Kasumi-1 (cell line): Measurements from ENCODE around the gene CDKN1A.

Source experiments
- DNase-seq, 2 experiments: peaks; one replicate each; lab custom pipeline; 2025; lab: John Stamatoyannopoulos, UW

The CDKN1A gene

GRCh38 chr6:36677059-36677749 is 1.3 kb upstream of the CDKN1A start:
- no peak for DNase-seq

- no peak for DNase-seq
These were observed 594 bp upstream of the CDKN1A start for GRCh38 chr6:36677753-36678487.

- DNase-seq, result no peak
These were observed 724 bp downstream of the CDKN1A start for GRCh38 chr6:36679043-36679833.

GRCh38 chr6:36682328-36683144 is 4.0 kb downstream of the CDKN1A start:
- DNase-seq, result peak; percentile 19 to 34

DNA sequence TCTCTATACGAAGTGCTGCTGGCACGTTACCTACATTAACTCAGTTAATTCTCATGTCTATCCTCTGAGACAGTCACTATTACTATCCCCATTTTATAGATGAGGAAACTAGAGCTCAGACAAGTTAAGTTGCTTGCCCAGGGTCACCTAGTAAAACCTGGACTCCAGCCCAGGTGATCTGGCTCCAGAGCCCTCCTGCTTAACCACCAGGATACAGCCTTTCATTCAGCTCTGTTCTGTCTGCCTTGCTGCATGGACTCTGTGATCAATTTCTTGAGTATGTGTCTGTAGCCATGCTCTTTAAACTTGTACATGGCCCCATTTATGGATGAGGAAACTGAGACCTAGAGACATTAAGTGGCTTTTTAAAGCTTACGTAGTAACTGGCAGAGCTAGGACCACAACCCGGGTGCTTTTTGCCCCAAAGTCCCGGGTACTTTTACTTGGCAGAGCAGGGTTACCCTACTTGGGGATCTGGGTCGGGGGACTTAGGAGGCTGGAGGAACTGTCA is 4.7 kb downstream of the CDKN1A start:
- no peak for DNase-seq

DNA sequence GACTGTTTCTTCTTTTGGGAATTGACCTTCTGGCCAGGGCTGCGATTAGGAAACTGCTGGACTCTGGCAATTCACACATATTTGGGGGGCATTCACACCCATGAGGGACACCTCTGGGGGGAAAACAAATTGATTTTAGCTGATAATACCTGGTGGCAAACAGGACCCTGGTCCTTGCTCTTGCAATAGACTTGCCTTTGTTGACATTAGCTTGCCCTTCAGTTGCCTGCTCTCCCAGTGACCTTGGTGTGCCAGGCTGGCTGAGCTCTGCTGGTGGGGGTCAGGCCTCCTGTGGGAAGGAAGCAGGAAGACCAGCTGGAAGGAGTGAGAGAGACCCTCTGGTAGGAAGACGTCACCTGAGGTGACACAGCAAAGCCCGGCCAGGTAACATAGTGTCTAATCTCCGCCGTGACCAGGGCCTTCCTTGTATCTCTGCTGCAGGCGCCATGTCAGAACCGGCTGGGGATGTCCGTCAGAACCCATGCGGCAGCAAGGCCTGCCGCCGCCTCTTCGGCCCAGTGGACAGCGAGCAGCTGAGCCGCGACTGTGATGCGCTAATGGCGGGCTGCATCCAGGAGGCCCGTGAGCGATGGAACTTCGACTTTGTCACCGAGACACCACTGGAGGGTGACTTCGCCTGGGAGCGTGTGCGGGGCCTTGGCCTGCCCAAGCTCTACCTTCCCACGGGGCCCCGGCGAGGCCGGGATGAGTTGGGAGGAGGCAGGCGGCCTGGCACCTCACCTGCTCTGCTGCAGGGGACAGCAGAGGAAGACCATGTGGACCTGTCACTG is 5.3 kb downstream of the CDKN1A start:
- no peak for DNase-seq

- no peak for DNase-seq
These were observed 5.9 kb downstream of the CDKN1A start for GRCh38 chr6:36684447-36684812.

- DNase-seq, result peak; percentile 51 to 62
These were observed 6.8 kb downstream of the CDKN1A start for GRCh38 chr6:36685166-36685924.

DNA sequence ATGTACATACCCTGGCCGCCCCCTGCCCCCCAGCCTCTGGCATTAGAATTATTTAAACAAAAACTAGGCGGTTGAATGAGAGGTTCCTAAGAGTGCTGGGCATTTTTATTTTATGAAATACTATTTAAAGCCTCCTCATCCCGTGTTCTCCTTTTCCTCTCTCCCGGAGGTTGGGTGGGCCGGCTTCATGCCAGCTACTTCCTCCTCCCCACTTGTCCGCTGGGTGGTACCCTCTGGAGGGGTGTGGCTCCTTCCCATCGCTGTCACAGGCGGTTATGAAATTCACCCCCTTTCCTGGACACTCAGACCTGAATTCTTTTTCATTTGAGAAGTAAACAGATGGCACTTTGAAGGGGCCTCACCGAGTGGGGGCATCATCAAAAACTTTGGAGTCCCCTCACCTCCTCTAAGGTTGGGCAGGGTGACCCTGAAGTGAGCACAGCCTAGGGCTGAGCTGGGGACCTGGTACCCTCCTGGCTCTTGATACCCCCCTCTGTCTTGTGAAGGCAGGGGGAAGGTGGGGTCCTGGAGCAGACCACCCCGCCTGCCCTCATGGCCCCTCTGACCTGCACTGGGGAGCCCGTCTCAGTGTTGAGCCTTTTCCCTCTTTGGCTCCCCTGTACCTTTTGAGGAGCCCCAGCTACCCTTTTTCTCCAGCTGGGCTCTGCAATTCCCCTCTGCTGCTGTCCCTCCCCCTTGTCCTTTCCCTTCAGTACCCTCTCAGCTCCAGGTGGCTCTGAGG is 7.6 kb downstream of the CDKN1A start:
- peak; percentile 51 to 62 for DNase-seq

DNA sequence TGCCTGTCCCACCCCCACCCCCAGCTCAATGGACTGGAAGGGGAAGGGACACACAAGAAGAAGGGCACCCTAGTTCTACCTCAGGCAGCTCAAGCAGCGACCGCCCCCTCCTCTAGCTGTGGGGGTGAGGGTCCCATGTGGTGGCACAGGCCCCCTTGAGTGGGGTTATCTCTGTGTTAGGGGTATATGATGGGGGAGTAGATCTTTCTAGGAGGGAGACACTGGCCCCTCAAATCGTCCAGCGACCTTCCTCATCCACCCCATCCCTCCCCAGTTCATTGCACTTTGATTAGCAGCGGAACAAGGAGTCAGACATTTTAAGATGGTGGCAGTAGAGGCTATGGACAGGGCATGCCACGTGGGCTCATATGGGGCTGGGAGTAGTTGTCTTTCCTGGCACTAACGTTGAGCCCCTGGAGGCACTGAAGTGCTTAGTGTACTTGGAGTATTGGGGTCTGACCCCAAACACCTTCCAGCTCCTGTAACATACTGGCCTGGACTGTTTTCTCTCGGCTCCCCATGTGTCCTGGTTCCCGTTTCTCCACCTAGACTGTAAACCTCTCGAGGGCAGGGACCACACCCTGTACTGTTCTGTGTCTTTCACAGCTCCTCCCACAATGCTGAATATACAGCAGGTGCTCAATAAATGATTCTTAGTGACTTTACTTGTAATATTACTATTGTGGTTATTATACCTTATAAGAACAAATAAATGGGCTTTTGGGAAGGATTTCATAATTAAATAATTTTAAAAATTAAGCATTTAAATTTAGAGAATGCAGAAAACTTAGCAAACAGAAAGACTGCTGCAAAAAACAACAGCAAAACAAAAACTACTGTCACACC is 8.4 kb downstream of the CDKN1A start:
- no peak for DNase-seq

GRCh38 chr6:36688063-36688738 is 9.7 kb downstream of the CDKN1A start:
- DNase-seq, result no peak

GRCh38 chr6:36688739-36689075 is 10.2 kb downstream of the CDKN1A start:
- DNase-seq, result no peak

GRCh38 chr6:36691011-36691410 is 12.5 kb downstream of the CDKN1A start:
- no peak for DNase-seq

- DNase-seq, result no peak
These were observed 13.1 kb downstream of the CDKN1A start for GRCh38 chr6:36691612-36692011.

DNA sequence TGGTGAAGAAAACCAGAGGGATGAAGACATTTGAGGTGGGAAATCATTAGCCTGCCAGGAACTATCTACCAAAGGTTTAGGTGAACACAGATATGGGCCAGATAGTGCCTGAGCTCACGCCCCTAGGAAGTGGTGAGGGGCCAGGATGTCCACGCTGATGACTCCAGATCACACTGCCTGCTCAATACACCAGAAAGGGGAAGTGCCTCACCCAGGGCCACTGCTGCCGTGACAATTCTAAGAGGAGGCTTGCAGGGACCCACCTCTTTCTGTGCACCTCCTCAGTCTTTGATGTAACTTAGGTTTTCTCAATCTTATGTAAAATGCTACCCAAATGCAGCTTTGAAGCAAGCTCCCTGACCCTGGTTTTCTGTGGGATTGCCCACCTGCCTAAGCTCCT is 13.7 kb downstream of the CDKN1A start:
- peak; percentile 83 for DNase-seq

GRCh38 chr6:36692861-36693702 is 14.6 kb downstream of the CDKN1A start:
- no peak for DNase-seq

GRCh38 chr6:36694616-36695015 is 16.1 kb downstream of the CDKN1A start:
- no peak for DNase-seq
